IMR-90 (cell line): Measurements from ENCODE around the gene SNX25. TPM values are rescaled to one million over a fixed set of nuclear protein-coding genes. Genes with fewer than 3 reads are reported as not detected.
"Not testable (repeated sequence)": the region's sequence is repeated elsewhere in the genome, so short reads cannot be mapped to it uniquely, and the experiment has no call there.

Experiments used
- ATAC-seq: fragments of 200-7000 bp; cut with Tn5 transposase; 2 replicates; pipeline ENCODE4 v1.9.1; 2020; ENCODE audit warnings: low read depth, mild to moderate bottlenecking, moderate library complexity
- BruUV-seq: library from RNA; stranded (reverse); fragments of 400-500 nt; replicated peaks from 2 replicates; lab custom pipeline; 2021; lab: Mats Ljungman, UMichigan
- CTCF ChIA-PET: fragments of 300-600 bp; formaldehyde crosslinking; extraction: SDS; loops from one replicate; lab custom pipeline; 2021; ENCODE audit warnings: antibody characterized with exemption; lab: Yijun Ruan, JAX
- POLR2A ChIA-PET: fragments of 300-600 bp; sonication (Branson Sonifier 250); formaldehyde crosslinking; loops from one replicate; lab custom pipeline; 2022; ENCODE audit warnings: antibody characterized with exemption; ENCODE audit not compliant: unreplicated experiment; lab: Charles Lee
- DNase-seq: peaks from one replicate; pipeline ENCODE4 v3.0.0; 2013
- H2AFZ ChIP-seq: replicated peaks from 2 replicates; pipeline ENCODE3; 2013; ENCODE audit warnings: low read length, mild to moderate bottlenecking; ENCODE audit not compliant: poor library complexity
- H2AK5ac ChIP-seq: 2 replicates; pipeline ENCODE4 v1.6.1; 2013; ENCODE audit warnings: low read depth, low read length, inconsistent platforms
- H2AK9ac ChIP-seq: replicated peaks from 2 replicates; pipeline ENCODE3; 2013; ENCODE audit warnings: mild to moderate bottlenecking, low read depth, low read length, moderate library complexity; ENCODE audit not compliant: poor library complexity
- H2BK120ac ChIP-seq: 2 replicates; pipeline ENCODE4 v1.6.1; 2013; ENCODE audit warnings: low read depth, low read length, inconsistent platforms
- H2BK15ac ChIP-seq: 3 replicates; pipeline ENCODE4 v1.6.1; 2013; ENCODE audit warnings: low read depth, low read length, inconsistent platforms
- H2BK20ac ChIP-seq: 2 replicates; pipeline ENCODE4 v1.6.1; 2013; ENCODE audit warnings: low read depth, mild to moderate bottlenecking, inconsistent platforms, low read length, moderate library complexity
- H2BK5ac ChIP-seq: 2 replicates; pipeline ENCODE4 v1.6.1; 2013; ENCODE audit warnings: mild to moderate bottlenecking, low read depth, low read length, inconsistent platforms; ENCODE audit not compliant: poor library complexity, severe bottlenecking
- H3K14ac ChIP-seq: replicated peaks from 2 replicates; pipeline ENCODE4 v1.6.1; 2013; ENCODE audit warnings: low read depth, low read length, inconsistent platforms
- H3K18ac ChIP-seq: 2 replicates; pipeline ENCODE4 v1.6.1; 2013; ENCODE audit warnings: low read depth, low read length, control low read depth
- H3K23ac ChIP-seq: 2 replicates; pipeline ENCODE4 v1.6.1; 2013; ENCODE audit warnings: low read depth, low read length, inconsistent platforms
- H3K27ac ChIP-seq: 2 replicates; pipeline ENCODE4 v1.5.1; 2013; ENCODE audit warnings: mild to moderate bottlenecking, control low read depth, low read length; ENCODE audit not compliant: insufficient read depth
- H3K27me3 ChIP-seq: 2 replicates; pipeline ENCODE4 v1.6.1; 2013; ENCODE audit warnings: low read length; ENCODE audit not compliant: control insufficient read depth, insufficient read depth
- H3K36me3 ChIP-seq: 2 replicates; pipeline ENCODE4 v1.6.1; 2013; ENCODE audit warnings: low read length, mixed read lengths; ENCODE audit not compliant: control insufficient read depth, insufficient read depth
- H3K4ac ChIP-seq: 2 replicates; pipeline ENCODE4 v1.6.1; 2013; ENCODE audit warnings: low read depth, low read length, inconsistent platforms
- H3K4me1 ChIP-seq: 2 replicates; pipeline ENCODE4 v1.6.1; 2013; ENCODE audit warnings: low read length, mixed read lengths; ENCODE audit not compliant: control insufficient read depth, insufficient read depth
- H3K4me2 ChIP-seq: 2 replicates; pipeline ENCODE4 v1.6.1; 2013; ENCODE audit warnings: low read depth, mild to moderate bottlenecking, control low read depth, low read length, moderate library complexity
- H3K4me3 ChIP-seq: 2 replicates; pipeline ENCODE4 v1.5.1; 2013; ENCODE audit warnings: low read depth, mild to moderate bottlenecking, control low read depth, low read length, moderate library complexity; ENCODE audit not compliant: insufficient read depth
- H3K56ac ChIP-seq: 2 replicates; pipeline ENCODE4 v1.6.1; 2013; ENCODE audit warnings: low read length, inconsistent platforms; ENCODE audit not compliant: insufficient read depth; ENCODE audit errors: extremely low read depth
- H3K79me1 ChIP-seq, 2 experiments: 2 replicates each; pipeline ENCODE4 v1.6.1; 2013; ENCODE audit warnings: low read length in 2 of 2, inconsistent platforms in 1 of 2, low read depth in 1 of 2
- H3K9ac ChIP-seq: 2 replicates; pipeline ENCODE4 v1.6.1; 2013; ENCODE audit warnings: low read depth, low read length, control low read depth
- H3K9me1 ChIP-seq: 2 replicates; pipeline ENCODE4 v1.6.1; 2013; ENCODE audit warnings: low read length, inconsistent platforms; ENCODE audit not compliant: insufficient read depth
- H3K9me3 ChIP-seq: 2 replicates; pipeline ENCODE4 v1.6.1; 2013; ENCODE audit warnings: low read length; ENCODE audit not compliant: control insufficient read depth, insufficient read depth
- H4K20me1 ChIP-seq: 2 replicates; pipeline ENCODE4 v1.6.1; 2013; ENCODE audit warnings: low read length, inconsistent platforms; ENCODE audit not compliant: insufficient read depth
- H4K5ac ChIP-seq: 2 replicates; pipeline ENCODE4 v1.6.1; 2013; ENCODE audit warnings: mild to moderate bottlenecking, low read depth, low read length, control low read depth
- H4K8ac ChIP-seq, 2 experiments: 2 replicates each; pipeline ENCODE4 v1.6.1; 2013; ENCODE audit warnings: low read depth in 2 of 2, low read length in 2 of 2, control low read depth in 1 of 2, inconsistent platforms in 1 of 2
- H4K91ac ChIP-seq: 2 replicates; pipeline ENCODE4 v1.6.1; 2013; ENCODE audit warnings: low read depth, low read length, inconsistent platforms; ENCODE audit not compliant: insufficient read depth
- CTCF ChIP-seq: conservative IDR thresholded peaks from 2 replicates; pipeline ENCODE4 v1.5.1; 2012; ENCODE audit warnings: mild to moderate bottlenecking, low read depth, low read length, improper control_type of control experiment
- RAD21 ChIP-seq: IDR thresholded peaks from 2 replicates; pipeline ENCODE4 v1.6.1; 2012; ENCODE audit warnings: low read length, improper control_type of control experiment
- WGBS, 2 experiments: methylation state at CpG; one replicate each; pipeline versions ENCODE4 v1.1.5 to v1.1.7; 2013; ENCODE audit warnings: missing lambda C conversion rate in 2 of 2; ENCODE audit not compliant: insufficient read length in 1 of 2; ENCODE audit errors: extremely low coverage in 2 of 2; 5-methylcytosine and 5-hydroxymethylcytosine counted together
- dilution Hi-C: fragments of 300-500 bp; cut with HindIII; formaldehyde crosslinking; loops from one replicate; pipeline ENCODE4 v1.14.3; 2018; ENCODE audit warnings: low sequenced_read_pairs; ENCODE audit not compliant: unreplicated experiment
- in situ Hi-C: fragments of 300-500 bp; cut with MboI; formaldehyde crosslinking; loops from 3 replicates; pipeline ENCODE4 v1.14.3; 2019; ENCODE audit warnings: low sequenced_read_pairs, inconsistent platforms, mixed read lengths
- intact Hi-C: fragments of 100-400 bp; cut with micrococcal nuclease; formaldehyde crosslinking; loops from 2 replicates; pipeline ENCODE4 v1.10.0; 2022
- polyA plus RNA-seq, 3 experiments: library from polyadenylated mRNA; depleted of rRNA; stranded (reverse); fragments of >200 nt; gene quantifications; 2 replicates each; pipeline ENCODE4 v1.2.3, GENCODE V29; 2012; ENCODE audit warnings: low replicate concordance in 1 of 3
- total RNA-seq: library from RNA; depleted of rRNA; stranded (reverse); fragments of >200 nt; gene quantifications from 2 replicates; pipeline ENCODE4 v1.2.3, GENCODE V29; 2012

The SNX25 gene
- total and polyA plus RNA-seq, 2 of the 4 experiments (the other 2 are of a cell fraction), result 11.4 to 28.3 TPM

GRCh38 chr4:185207466-185207865, 1.9 kb upstream of the SNX25 start:
- intact Hi-C loops, result no loop called here

GRCh38 chr4:185209852-185210101, 379 bp downstream of the SNX25 start:
- not testable (repeated sequence) for ATAC-seq, H3K4me2 ChIP-seq
- intact Hi-C loops, result loop anchor here (1.0 to 10.0 kb wide), 3 partner anchors 155 to 388 kb away; partner anchors contain the start of gene LRP2BP

More at GRCh38 chr4:185207466-185207865, 1.9 kb upstream of the SNX25 start:
- Histone ChIP-seq H3K9ac (no peak overlapping the region), H3K27me3 (no peaks in the 10 kb centered on the region), H3K4me3 (no peak overlapping the region), H2AK9ac (no peak overlapping the region), H3K18ac (no peak overlapping the region), H3K4ac (no peak overlapping the region), H3K9me1 (peaks cover 4% of the 10 kb centered on the region; the same call in 1 of the 2 replicates), H3K27ac (no peak overlapping the region), H3K14ac (no peak overlapping the region), H4K8ac (no peak overlapping the region), H2AK5ac (no peak overlapping the region), H3K79me1 (peaks cover 25 to 38% of the 10 kb centered on the region in 2 experiments), H4K91ac (no peak overlapping the region), H3K56ac (no peak overlapping the region), H4K5ac (no peak overlapping the region), H3K36me3 (no peaks in the 10 kb centered on the region), H2AFZ (no peak overlapping the region), H3K4me1 (peaks cover 10% of the 10 kb centered on the region), H3K9me3 (no peaks in the 10 kb centered on the region), H2BK15ac (no peak overlapping the region), H2BK5ac (no peak overlapping the region), H3K4me2 (no peak overlapping the region), H2BK120ac (no peak overlapping the region), H2BK20ac (no peak overlapping the region), H4K20me1 (0 out of 2 replicates have a peak, but pooled peaks cover 5% of the 10 kb centered on the region), H3K23ac (no peak overlapping the region)
- TF ChIP-seq RAD21 (no peak), CTCF (no peak)
- no CpG with 5 or more reads among the region's 5 CpGs for WGBS, 2 experiments
- in situ Hi-C loops, result no loop called here
- no peak for ATAC-seq
- no TSS peak for BruUV-seq
- CTCF ChIA-PET, result no interaction called here
- POLR2A ChIA-PET, result no interaction called here
- no peak for DNase-seq
- dilution Hi-C loops, result no loop called here

More at GRCh38 chr4:185209852-185210101, 379 bp downstream of the SNX25 start:
- H3K27me3 ChIP-seq, H2BK15ac ChIP-seq, BruUV-seq, H4K5ac ChIP-seq, H4K8ac ChIP-seq, H3K4ac ChIP-seq, H2AK9ac ChIP-seq, H3K14ac ChIP-seq, H3K56ac ChIP-seq, H3K36me3 ChIP-seq, H3K18ac ChIP-seq, H2AK5ac ChIP-seq, H3K4me1 ChIP-seq, H2BK20ac ChIP-seq, in situ Hi-C loops, H4K91ac ChIP-seq, H3K9me1 ChIP-seq, H4K20me1 ChIP-seq, dilution Hi-C loops, H3K23ac ChIP-seq, H3K9me3 ChIP-seq, DNase-seq, H2BK120ac ChIP-seq: not testable (repeated sequence)
- Histone ChIP-seq H3K4me3 (peak overlapping the region; percentile 93), H2BK5ac (peak overlapping the region; percentile 59), H3K27ac (peak overlapping the region; percentile 42; the same call in 1 of the 2 replicates), H3K9ac (peak overlapping the region; percentile 51; the same call in 1 of the 2 replicates), H2AFZ (peak overlapping the region; percentile 87), H3K79me1 (peaks cover 28 to 43% of the 10 kb centered on the region in 2 experiments)
- 0% methylated on average over 31 of the region's 39 CpGs; no CpG with 5 or more reads in 1 of the 2 experiments for WGBS, 2 experiments
- ChIA-PET CTCF (interaction anchor here (1.4 kb wide), 1 partner anchor 52 kb away, joined by 3 read pairs; no protein-coding TSS in a partner anchor), POLR2A (interaction anchor here (0.6 kb wide), 1 partner anchor 201 kb away, joined by 4 read pairs; no protein-coding TSS in a partner anchor)
